Stimulated activated CD4-positive, alpha-beta T cell treated with anti-CD3 and anti-CD28 coated beads, Interleukin-12 subunit alpha, Interleukin-12 subunit beta, amount 100 ng/mL, for 48 hours (primary cell): Measurements from ENCODE around the gene EVC.
"Not testable (repeated sequence)": the region's sequence is repeated elsewhere in the genome, so short reads cannot be mapped to it uniquely, and the experiment has no call there.

Experiments used
- DNase-seq, 3 donors: peaks; one replicate each; pipeline ENCODE4 v3.0.0-alpha.2; 2020; ENCODE audit warnings: low read depth in 2 of 3, low spot score in 1 of 3

Gene EVC

GRCh38 chr4:5707778-5708448 lies 3.1 kb upstream of the EVC start:
- no peak for DNase-seq

DNA sequence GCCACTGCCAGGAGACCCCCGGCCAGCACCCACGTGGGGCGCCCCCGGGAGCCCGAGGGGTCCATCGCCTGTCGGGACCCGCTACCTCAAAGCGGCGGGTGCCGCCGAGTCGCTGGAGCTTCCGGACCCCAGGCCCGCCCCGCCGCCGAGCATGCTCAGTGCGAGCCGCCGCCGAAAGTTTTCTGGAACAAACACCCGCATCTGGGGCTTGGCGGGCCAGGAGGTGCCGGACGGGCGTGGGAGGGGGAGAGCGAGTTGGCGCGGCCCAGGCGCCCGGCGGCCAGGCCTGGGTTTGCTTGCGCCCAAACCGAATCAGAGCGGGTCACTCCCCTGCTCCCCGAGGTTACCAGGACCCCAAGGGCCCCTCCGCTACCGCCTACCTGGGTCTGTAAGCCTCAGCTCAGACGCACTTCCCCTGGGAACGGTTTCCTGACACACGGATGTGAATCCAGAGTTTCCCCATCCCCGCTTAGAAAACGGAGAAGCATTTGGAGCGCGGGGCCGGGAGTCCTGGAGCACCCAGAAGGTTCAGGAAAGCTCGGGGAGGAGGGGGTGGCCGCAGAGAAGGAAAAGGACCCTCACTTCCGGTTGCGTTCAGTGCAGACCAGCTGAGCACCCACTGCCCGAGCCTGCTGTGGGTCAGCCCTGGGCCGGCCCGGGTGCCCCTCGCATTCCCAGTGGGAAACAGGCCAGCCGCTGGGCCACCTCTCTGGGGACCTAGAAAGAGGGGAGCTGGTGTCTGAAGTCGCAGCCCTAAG lies 2.4 kb upstream of the EVC start, which contains the start of gene EVC2:
Gene EVC2 (minus strand): TSS at position 111 of the 758 bp plus-strand sequence. CDS start 46 bp downstream, at position 65.
- peak in 1 of 3 donors; percentile 27 for DNase-seq

DNA sequence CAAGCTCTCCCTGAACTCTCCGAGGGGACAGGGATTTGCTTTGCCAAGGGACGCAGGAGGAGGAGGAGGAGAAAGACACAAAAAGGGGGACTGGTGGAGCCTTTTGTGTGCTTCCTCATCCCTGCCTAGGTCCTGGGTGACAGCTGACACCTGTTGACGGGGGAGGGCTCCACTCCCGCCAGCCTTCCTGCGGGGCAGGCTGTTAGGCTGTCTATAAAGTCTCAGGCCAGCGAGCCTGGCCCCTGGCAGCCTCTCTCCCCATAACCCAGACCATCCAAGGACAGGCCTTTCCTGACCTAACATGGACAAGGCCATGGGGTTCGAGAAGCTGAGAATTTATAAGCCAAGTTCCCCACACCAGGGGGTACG lies 1.8 kb upstream of the EVC start:
- DNase-seq: no peak

DNA sequence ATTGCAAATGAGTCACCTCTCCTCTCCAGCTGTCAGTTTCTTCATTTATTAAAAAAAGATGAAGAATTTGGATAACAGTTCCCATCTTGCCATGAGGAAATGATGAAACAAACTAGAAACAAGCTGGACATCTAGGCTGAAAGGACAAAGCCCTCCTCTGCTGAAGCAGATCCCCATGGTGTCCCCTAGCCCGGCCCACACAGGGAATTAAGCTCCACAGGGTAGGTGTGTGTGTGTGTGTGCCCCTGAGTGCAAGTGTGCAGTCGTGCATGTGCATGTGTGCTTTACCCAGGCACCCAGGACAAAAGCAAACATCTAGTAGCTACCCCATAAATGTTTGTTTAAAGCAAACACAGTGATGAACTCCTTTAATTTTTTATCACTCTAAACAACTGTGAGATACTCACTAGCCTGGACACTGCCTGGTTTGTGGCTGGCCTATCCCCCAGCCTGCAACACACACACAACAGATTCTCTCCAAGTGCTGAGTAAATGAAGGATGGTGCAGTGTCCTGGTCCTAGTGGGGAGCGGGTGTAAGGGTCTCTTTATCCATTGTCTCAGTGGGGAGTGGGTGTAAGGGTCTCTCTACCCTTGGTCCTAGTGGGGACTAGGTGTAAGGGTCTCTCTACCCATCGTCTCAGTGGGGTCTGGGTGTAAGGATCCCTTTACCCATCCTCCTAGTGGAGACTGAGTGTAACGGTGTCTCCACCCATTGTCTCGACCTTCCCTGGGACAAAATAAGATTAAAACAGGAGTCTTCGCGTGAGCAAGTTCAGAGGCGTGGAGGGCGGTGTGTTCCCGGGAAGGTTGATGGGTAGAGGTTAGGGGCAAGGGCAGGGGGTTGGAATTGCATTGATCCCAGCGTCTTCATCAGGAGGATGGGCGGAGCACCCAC lies 688 bp upstream of the EVC start:
- DNase-seq: no peak

DNA sequence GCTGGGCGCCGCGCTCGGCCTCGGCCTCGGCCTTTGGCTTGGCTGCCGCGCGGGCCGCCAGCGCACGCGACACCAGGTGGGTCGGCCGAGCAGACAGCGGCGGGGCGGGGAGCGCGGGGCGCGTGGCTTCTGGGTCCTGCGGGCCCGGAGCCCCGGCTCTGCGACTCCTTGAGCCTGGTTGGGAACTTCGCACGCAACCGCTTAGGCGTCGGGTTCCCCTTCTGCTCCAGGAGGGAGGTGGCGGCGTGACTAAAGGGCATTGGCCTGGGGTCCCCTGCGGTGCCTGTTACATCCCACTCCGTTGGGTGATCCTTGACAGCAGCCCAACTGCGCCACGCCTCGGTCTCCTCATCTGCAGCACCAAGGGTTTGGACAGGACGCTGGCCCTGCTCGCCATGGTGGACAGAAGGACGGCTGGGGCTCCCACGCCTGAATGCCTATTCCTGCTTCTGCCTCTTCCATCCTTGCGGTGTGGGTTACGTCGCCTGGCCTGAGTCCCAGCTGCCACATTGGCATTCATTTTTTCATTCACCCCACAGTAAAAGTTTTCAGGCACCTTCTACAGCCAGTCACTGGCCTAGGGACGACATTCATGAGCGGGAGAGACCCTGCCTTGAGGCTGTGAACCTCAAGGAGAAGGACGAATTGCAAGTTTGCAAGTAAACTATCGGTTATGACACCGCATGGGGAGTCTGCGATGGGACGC lies 631 bp downstream of the EVC start:
- no peak for DNase-seq

- no peak for DNase-seq
Measured at GRCh38 chr4:5712517-5712916, 1.5 kb downstream of the EVC start.

DNA sequence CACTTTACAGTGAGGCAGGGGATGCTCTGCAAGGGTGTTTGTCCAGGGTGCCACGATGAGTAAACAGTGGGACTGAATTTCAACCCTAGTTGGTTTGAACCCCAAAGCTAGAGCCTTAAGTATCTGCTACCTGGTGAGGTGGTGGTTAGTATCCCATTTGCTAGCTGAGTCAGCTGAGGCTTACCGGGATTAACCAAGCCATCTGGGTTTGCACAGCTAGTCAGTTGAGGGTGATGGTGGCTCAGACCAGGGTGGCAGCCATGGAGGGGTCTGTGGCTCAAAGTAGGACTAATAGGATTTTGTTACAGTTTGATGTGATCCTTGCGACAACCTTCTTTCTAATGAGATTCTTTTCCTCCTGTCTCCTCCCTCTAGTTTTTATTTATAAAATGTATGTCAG lies 1.9 kb downstream of the EVC start:
- no peak for DNase-seq

DNA sequence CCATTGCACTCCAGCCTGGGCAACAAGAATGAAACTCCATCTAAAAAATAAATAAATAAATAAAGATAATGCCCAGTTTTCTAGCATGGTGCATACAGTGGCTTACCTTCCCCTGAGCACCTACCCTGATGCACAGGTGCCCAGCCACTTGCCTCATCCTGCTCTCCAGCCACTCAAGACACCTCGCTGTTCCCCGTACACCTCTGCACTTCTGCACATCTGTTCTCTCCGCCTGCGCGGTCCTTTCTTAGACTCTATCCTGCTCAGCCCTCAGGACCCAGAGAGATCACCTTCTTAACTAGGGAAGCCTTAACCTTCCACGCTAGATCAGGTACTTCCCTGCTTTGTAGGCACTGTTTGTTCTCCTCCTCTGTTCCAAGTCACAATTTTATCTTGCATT lies 2.9 kb downstream of the EVC start:
- no peak for DNase-seq

DNA sequence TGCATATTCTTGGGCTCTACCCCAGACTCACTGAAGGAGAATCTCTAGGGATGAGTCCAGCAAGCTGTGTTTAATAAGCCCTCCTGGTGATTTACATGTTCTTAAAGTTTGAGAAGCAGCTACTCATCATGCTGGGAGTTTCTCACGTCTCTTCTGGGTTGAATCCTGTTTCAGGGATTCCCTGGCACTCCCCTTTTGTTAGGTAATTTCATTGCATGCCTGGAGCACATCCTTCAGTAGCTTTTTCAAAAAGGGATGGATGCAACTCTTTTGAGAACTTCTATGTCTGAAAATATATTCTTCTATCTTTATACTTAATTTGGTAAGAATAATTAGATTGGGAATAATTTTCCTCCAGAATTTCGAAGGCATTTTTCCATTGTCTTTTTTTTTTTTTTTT lies 4.4 kb downstream of the EVC start:
- DNase-seq: no peak

DNA sequence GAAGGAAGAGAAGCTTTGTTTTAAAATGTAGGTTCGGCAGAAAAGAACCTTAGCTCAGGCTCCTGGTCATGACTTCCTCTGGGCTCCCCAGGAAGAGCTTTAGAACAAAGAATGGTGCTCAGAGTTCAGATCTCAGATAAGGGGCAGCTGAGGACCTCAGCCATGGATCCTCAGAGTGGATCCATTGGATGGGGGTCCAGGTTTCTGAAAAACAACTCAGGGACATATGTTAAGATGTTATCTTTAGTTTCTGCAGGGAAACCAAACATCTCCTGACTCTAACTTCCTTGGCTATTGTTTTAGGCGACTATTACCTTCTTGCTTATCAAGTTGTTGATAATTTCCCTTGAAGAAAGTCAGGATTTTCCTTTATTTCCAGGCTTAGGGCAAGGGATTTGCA lies 5.4 kb downstream of the EVC start:
- DNase-seq: no peak

DNA sequence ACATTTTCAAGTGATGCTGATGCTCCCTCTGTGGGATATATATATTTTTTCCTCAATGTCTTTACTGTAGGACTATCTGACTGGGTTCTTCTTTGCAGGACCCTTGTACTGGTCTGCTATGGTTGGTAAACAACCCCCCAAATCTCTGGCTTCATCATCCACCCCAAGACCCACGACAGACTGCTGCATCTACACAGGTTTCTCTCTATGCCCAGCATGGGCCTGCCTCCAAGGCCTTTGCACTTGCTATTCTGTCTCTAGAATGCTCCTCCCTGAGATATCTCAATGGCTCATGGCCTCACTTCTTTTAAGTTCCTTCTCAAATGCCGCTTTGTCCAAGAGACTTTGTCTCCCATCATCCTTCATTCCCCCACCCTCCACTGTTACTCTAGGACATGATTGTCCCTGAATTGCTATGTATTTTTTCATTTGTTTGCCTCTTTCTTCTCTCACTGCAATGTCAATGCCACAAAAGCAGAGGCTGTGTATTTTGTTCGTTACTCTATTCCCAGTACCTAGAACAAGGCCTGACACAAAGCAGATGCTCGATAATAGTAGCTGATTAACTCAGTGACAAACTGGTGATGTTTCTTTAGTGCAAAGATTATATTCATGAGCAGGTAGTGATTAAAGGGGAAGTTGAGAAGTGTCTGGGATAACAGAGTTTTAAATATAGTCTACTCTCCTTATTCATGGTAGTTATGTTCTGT lies 6.6 kb downstream of the EVC start:
- DNase-seq: no peak

DNA sequence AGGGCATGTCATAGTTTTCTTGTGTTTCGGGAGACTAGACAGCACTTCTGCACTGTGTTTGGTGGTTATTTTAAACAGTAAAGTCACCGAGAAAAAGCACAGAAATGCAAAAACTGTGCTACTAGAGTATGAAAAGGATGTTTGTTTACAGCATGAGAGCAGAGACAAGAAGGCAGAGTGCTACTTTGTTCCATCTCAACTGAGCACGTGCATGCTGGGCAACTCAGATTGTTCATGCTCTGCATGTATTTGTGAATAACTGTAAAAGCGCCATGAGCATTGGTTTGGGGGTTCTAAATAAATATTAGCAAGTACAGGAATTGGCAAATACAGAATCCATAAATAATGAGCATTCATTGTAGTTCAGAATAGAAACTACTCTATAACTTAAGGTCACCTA lies 7.4 kb downstream of the EVC start:
- no peak for DNase-seq

DNA sequence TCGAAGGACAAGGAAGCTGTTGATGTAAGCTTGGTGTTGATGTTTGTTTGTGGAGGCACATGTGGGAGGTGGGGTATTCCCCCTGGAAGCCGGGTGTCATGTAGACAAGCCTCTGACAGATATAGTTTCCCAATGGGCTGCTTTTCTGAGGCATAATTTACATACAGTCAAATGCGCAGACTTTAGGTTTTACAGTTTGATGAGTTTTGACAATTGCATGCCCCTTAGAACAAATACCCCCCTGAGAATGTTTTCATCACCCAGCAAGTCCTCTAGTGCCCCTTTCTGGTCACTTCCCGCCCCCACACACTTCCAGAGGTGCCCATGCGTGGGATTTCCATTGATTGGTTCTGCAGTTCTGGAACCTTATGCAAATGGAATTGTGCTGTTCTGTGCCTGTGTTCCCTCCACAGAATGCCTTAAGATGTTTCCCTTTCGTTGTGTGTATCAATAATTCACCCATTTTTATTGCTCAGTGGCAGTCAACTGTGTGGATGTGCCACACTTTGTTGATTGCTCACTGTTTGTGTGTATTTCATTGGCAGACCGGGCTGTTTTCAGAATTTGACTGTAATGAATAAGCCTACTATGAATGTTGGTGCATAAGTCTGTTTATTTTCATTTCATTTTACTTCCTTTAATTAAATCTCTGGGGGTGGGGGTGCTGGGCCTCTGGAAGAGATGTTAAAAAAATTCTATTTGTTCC lies 8.5 kb downstream of the EVC start:
- no peak for DNase-seq

DNA sequence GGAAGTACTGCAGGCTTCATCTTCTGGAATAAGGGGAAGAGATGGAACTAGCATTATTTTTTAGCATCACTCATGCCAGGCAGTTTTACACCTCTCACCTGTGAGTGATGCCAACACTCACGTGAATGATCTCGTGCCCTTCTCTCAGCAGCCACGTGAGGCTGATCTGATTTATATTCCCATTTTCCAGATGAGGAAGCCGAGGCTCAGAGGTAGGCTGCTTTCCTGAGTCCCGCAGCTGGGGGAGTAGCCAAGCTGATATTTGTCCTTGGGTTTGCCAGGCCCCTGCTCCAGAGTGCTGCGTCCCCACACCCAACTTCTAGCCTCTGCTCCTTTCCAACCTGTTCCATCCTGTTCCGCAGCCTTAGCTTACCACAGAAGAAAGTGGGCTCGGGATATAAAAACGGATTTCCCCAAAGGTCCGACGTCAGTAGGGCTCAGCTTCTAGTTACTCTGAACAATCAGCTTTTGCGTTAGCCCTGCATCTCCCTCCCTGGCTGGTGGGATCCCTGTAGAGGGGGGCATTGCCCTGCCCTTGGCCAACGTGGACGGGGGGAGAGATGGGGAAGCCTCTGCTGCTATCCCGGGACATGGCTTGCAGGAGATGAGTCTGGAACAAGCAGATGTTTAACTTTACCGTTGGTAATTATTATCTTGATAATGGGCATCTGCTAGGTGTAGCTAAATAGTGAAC lies 9.3 kb downstream of the EVC start:
- no peak for DNase-seq

DNA sequence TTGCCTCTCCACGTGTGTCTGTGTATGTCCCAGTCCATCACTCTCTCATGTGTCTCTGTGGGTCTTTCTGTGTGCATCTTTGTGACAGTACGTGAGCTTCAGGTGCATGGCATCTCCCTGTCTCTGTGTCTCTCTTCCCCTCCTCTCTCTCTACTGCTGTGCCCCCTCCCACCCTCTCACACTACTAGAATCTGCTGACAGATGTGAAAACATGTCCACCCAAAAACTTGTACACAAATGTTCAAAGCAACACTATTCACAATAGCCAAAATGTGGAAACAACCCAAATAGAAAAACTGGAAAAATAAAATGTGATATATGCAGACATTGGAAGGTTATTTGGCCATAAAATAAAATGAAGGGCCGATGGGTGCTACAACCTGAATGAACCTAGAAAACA lies 10.0 kb downstream of the EVC start:
- DNase-seq: no peak

DNA sequence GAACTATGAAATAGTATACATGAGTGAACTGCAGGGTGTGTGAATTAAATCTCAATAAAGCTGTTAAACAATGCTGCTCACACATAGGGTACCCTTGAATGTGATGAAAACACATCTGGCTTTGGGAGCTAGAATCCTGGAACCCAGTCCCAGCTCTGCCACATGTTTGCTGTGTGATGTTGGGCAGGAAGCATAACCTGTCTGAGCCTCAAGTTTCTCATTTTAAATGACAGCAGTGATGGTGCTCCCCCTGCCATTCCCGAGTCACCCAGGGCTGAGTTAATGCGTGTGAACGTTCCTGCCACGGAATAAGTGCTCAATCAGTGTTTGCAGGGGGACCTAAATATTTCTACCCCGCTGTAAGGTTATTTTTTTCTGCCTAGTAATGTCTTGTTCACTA lies 10.9 kb downstream of the EVC start:
- DNase-seq: no peak

GRCh38 chr4:5722328-5722727 lies 11.3 kb downstream of the EVC start:
- DNase-seq: no peak

- no peak for DNase-seq
Measured at GRCh38 chr4:5724377-5724776, 13.4 kb downstream of the EVC start.

GRCh38 chr4:5728412-5728811 lies 17.4 kb downstream of the EVC start:
- DNase-seq: not testable (repeated sequence)
